H9 (cell line): ENCODE results near the gene PHLDA3. TPM values are rescaled to one million over a fixed set of nuclear protein-coding genes. Genes with fewer than 3 reads are reported as not detected.

Source experiments
- DNase-seq: peaks from one replicate; pipeline ENCODE4 v3.0.0-alpha.2; 2017
- H2AFZ ChIP-seq: one replicate; pipeline ENCODE4 v1.6.1; 2013; ENCODE audit warnings: mild to moderate bottlenecking, low read length, control low read depth, moderate library complexity
- H2AK5ac ChIP-seq: 2 replicates; pipeline ENCODE4 v1.6.1; 2013; ENCODE audit warnings: low read length, control low read depth, mixed read lengths; ENCODE audit not compliant: insufficient read length
- H2BK120ac ChIP-seq: one replicate; pipeline ENCODE4 v1.6.1; 2013; ENCODE audit warnings: low read depth, mild to moderate bottlenecking, low read length, control low read depth, inconsistent platforms; ENCODE audit not compliant: poor library complexity, severe bottlenecking
- H2BK12ac ChIP-seq: 2 replicates; pipeline ENCODE4 v1.6.1; 2013; ENCODE audit warnings: low read length, control low read depth, mixed read lengths, low read depth; ENCODE audit not compliant: insufficient read length
- H2BK15ac ChIP-seq: 2 replicates; pipeline ENCODE4 v1.6.1; 2013; ENCODE audit warnings: low read depth, low read length, control low read depth
- H2BK20ac ChIP-seq: one replicate; pipeline ENCODE4 v1.6.1; 2013; ENCODE audit warnings: low read depth, mild to moderate bottlenecking, low read length, control low read depth, inconsistent platforms; ENCODE audit not compliant: poor library complexity, severe bottlenecking
- H2BK5ac ChIP-seq: 2 replicates; pipeline ENCODE4 v1.6.1; 2013; ENCODE audit warnings: low read length, control low read depth, mixed read lengths; ENCODE audit not compliant: insufficient read length
- H3K14ac ChIP-seq: 2 replicates; pipeline ENCODE4 v1.6.1; 2013; ENCODE audit warnings: low read length, control low read depth; ENCODE audit not compliant: insufficient read depth
- H3K18ac ChIP-seq: 2 replicates; pipeline ENCODE4 v1.6.1; 2013; ENCODE audit warnings: low read depth, mild to moderate bottlenecking, mixed read lengths, low read length, control low read depth; ENCODE audit not compliant: insufficient read length
- H3K23ac ChIP-seq: 2 replicates; pipeline ENCODE4 v1.6.1; 2013; ENCODE audit warnings: low read length, control low read depth, mixed read lengths, low read depth; ENCODE audit not compliant: insufficient read length
- H3K23me2 ChIP-seq: 2 replicates; pipeline ENCODE4 v1.6.1; 2013; ENCODE audit warnings: low read depth, mild to moderate bottlenecking, mixed read lengths, low read length, control low read depth; ENCODE audit not compliant: insufficient read length, poor library complexity, severe bottlenecking
- H3K27ac ChIP-seq: 2 replicates; pipeline ENCODE4 v1.5.1; 2013; ENCODE audit warnings: low read length, control low read depth, mixed read lengths, low read depth; ENCODE audit not compliant: insufficient read length
- H3K27me3 ChIP-seq: 2 replicates; pipeline ENCODE4 v1.6.1; 2013; ENCODE audit warnings: low read length, control low read depth, inconsistent platforms; ENCODE audit not compliant: insufficient read depth
- H3K4ac ChIP-seq: 2 replicates; pipeline ENCODE4 v1.6.1; 2013; ENCODE audit warnings: low read depth, mild to moderate bottlenecking, control low read depth, inconsistent platforms, low read length, moderate library complexity
- H3K4me1 ChIP-seq: 2 replicates; pipeline ENCODE4 v1.6.1; 2013; ENCODE audit warnings: low read length, control low read depth, inconsistent platforms; ENCODE audit not compliant: insufficient read depth
- H3K4me2 ChIP-seq: 2 replicates; pipeline ENCODE4 v1.6.1; 2013; ENCODE audit warnings: low read length, control low read depth, mixed read lengths; ENCODE audit not compliant: insufficient read length, insufficient read depth
- H3K56ac ChIP-seq: 2 replicates; pipeline ENCODE4 v1.6.1; 2013; ENCODE audit warnings: low read depth, mild to moderate bottlenecking, mixed read lengths, low read length, control low read depth; ENCODE audit not compliant: insufficient read length
- H3K79me1 ChIP-seq: 2 replicates; pipeline ENCODE4 v1.6.1; 2013; ENCODE audit warnings: low read depth, mild to moderate bottlenecking, moderate library complexity, low read length, control low read depth, inconsistent platforms; ENCODE audit not compliant: insufficient read depth, poor library complexity, severe bottlenecking
- H3K79me2 ChIP-seq: 2 replicates; pipeline ENCODE4 v1.6.1; 2013; ENCODE audit warnings: low read length, control low read depth, inconsistent platforms; ENCODE audit not compliant: insufficient read depth
- H3K9ac ChIP-seq: 2 replicates; pipeline ENCODE4 v1.6.1; 2013; ENCODE audit warnings: low read length, control low read depth, mixed read lengths; ENCODE audit not compliant: insufficient read length; ENCODE audit errors: extremely low read depth
- H3K9me3 ChIP-seq: one replicate; pipeline ENCODE4 v1.6.1; 2013; ENCODE audit warnings: low read depth, low read length, inconsistent platforms; ENCODE audit not compliant: control insufficient read depth
- H3T11ph ChIP-seq: one replicate; pipeline ENCODE4 v1.6.1; 2013; ENCODE audit warnings: mild to moderate bottlenecking, low read length, control low read depth, inconsistent platforms
- H4K20me1 ChIP-seq: one replicate; pipeline ENCODE4 v1.6.1; 2013; ENCODE audit not compliant: control insufficient read depth, insufficient read length, insufficient read depth
- H4K5ac ChIP-seq: 2 replicates; pipeline ENCODE4 v1.6.1; 2013; ENCODE audit warnings: low read depth, mild to moderate bottlenecking, mixed read lengths, low read length, control low read depth; ENCODE audit not compliant: insufficient read length
- H4K8ac ChIP-seq: replicated peaks from 2 replicates; pipeline ENCODE4 v1.6.1; 2013; ENCODE audit warnings: low read length, control low read depth, mixed read lengths, low read depth; ENCODE audit not compliant: insufficient read length
- H4K91ac ChIP-seq: 2 replicates; pipeline ENCODE4 v1.6.1; 2013; ENCODE audit warnings: low read depth, mild to moderate bottlenecking, moderate library complexity, mixed read lengths, low read length, control low read depth; ENCODE audit not compliant: insufficient read length
- H3K27ac Mint-ChIP-seq, 3 experiments: 2 replicates in 2 of 3; 3 replicates in 1 of 3; pipeline ENCODE4 v1.8.0; 2020 to 2021; ENCODE audit warnings: mixed read lengths in 3 of 3, mild to moderate bottlenecking in 1 of 3, moderate library complexity in 1 of 3
- H3K27me3 Mint-ChIP-seq: 2 replicates; pipeline ENCODE4 v1.8.0; 2021; ENCODE audit warnings: low read depth, mild to moderate bottlenecking, moderate library complexity, mixed read lengths
- H3K36me3 Mint-ChIP-seq, 3 experiments: 2 replicates in 2 of 3; 3 replicates in 1 of 3; pipeline ENCODE4 v1.8.0; 2020 to 2021; ENCODE audit warnings: low read depth in 3 of 3, mixed read lengths in 3 of 3; ENCODE audit not compliant: insufficient read depth in 1 of 3
- H3K4me1 Mint-ChIP-seq, 2 experiments: 2 replicates each; pipeline ENCODE4 v1.8.0; 2020; ENCODE audit warnings: mixed read lengths in 2 of 2
- H3K4me3 Mint-ChIP-seq, 2 experiments: 2 replicates in 1 of 2; 3 replicates in 1 of 2; pipeline ENCODE4 v1.8.0; 2020 to 2021; ENCODE audit warnings: mild to moderate bottlenecking in 2 of 2, mixed read lengths in 2 of 2, moderate library complexity in 1 of 2
- H3K9me3 Mint-ChIP-seq, 2 experiments: 2 replicates in 1 of 2; 3 replicates in 1 of 2; pipeline ENCODE4 v1.8.0; 2020; ENCODE audit warnings: mild to moderate bottlenecking in 2 of 2, mixed read lengths in 2 of 2, moderate library complexity in 1 of 2
- CTCF ChIP-seq: fragments of 200-600 bp; sonication (generic); conservative IDR thresholded peaks from 3 replicates; pipeline ENCODE4 v1.8.0; 2021; ENCODE audit warnings: antibody characterized with exemption, mild to moderate bottlenecking
- WGBS: extraction: QIAGEN DNeasy Blood & Tissue Kit; methylation state at CpG from one replicate; pipeline ENCODE4 v1.1.7; 2013; ENCODE audit warnings: missing lambda C conversion rate, low lambda C conversion rate, mixed read lengths; ENCODE audit not compliant: insufficient read length; ENCODE audit errors: extremely low coverage; 5-methylcytosine and 5-hydroxymethylcytosine counted together
- total RNA-seq: library from RNA; stranded (reverse); gene quantifications from 2 replicates; pipeline ENCODE4 v1.2.1, GENCODE V29; 2021

PHLDA3 gene
- total RNA-seq, 1 experiment from 2014 or later = 53.9 TPM

GRCh38 chr1:201497935-201498509 lies 29.0 kb upstream of the PHLDA3 start:
- H2BK12ac ChIP-seq = no peak overlapping the region
- H3K4me1 ChIP-seq = peaks cover 8% of the 10 kb centered on the region
- no peaks in the 10 kb centered on the region for H3K27me3 ChIP-seq
- H3K4ac ChIP-seq = no peak overlapping the region
- H3K79me1 ChIP-seq = no peaks in the 10 kb centered on the region
- Mint-ChIP-seq H3K36me3 (peaks cover 0 to 4% (median 0%) of the 10 kb centered on the region in 3 experiments; a peak in 2 of 7 replicates), H3K9me3 (peaks cover 3 to 4% of the 10 kb centered on the region in 2 experiments; a peak in 3 of 5 replicates), H3K4me1 (peaks cover 34 to 51% of the 10 kb centered on the region in 2 experiments), H3K27me3 (no peaks in the 10 kb centered on the region; the same call in 1 of the 2 replicates), H3K27ac (no peak overlapping the region; a peak in 1 of 7 replicates), H3K4me3 (no peak overlapping the region)
- H4K91ac ChIP-seq = no peak overlapping the region
- no peak overlapping the region for H3K56ac ChIP-seq
- no peak overlapping the region for H2BK120ac ChIP-seq
- no peak overlapping the region for H3K23ac ChIP-seq
- no peak overlapping the region for H2BK15ac ChIP-seq
- H3K4me2 ChIP-seq = no peak overlapping the region
- H3K9ac ChIP-seq = no peak overlapping the region
- no peaks in the 10 kb centered on the region for H4K20me1 ChIP-seq
- no peak for DNase-seq
- H2BK20ac ChIP-seq = no peak overlapping the region
- no peak overlapping the region for H3K14ac ChIP-seq
- H2AK5ac ChIP-seq = no peak overlapping the region
- no peak overlapping the region for H3K27ac ChIP-seq
- no peak overlapping the region for H2BK5ac ChIP-seq
- H4K8ac ChIP-seq = no peak overlapping the region
- no peak overlapping the region for H3T11ph ChIP-seq
- WGBS = no CpG with 5 or more reads among the region's 16 CpGs
- no peak overlapping the region for H4K5ac ChIP-seq
- no peak overlapping the region for H2AFZ ChIP-seq
- TF ChIP-seq CTCF = no peak
- no peaks in the 10 kb centered on the region for H3K9me3 ChIP-seq
- H3K23me2 ChIP-seq = no peaks in the 10 kb centered on the region
- no peaks in the 10 kb centered on the region for H3K79me2 ChIP-seq
- H3K18ac ChIP-seq = no peak overlapping the region
